HG02852 (cell line): ENCODE measurements around the gene LPCAT1.
"Not testable (repeated sequence)": the region's sequence is repeated elsewhere in the genome, so short reads cannot be mapped to it uniquely, and the experiment has no call there.

Experiments
- ATAC-seq: cut with Tn5 transposase; IDR thresholded peaks from one replicate; pipeline ENCODE4 v1.9.1; 2021; ENCODE audit warnings: mild to moderate bottlenecking, moderate library complexity; ENCODE audit not compliant: unreplicated experiment

Gene LPCAT1

GRCh38 chr5:1523793-1524480 is at the start of gene LPCAT1:
LPCAT1 (minus strand) TSS chr5:1523960; CDS start chr5:1523844, 116 bp downstream.
- ATAC-seq = peak; percentile 78

- not testable (repeated sequence) for ATAC-seq
These were observed 48.1 kb upstream of the LPCAT1 start for GRCh38 chr5:1571875-1572274.

GRCh38 chr5:1570975-1571374 is 47.2 kb upstream of the LPCAT1 start:
- no peak for ATAC-seq

GRCh38 chr5:1568201-1568979 is 44.6 kb upstream of the LPCAT1 start:
- no peak for ATAC-seq

GRCh38 chr5:1567527-1568200 is 43.9 kb upstream of the LPCAT1 start:
- not testable (repeated sequence) for ATAC-seq

- ATAC-seq = no peak
These were observed 42.3 kb upstream of the LPCAT1 start for GRCh38 chr5:1565737-1566734.

GRCh38 chr5:1564824-1565736 is 41.3 kb upstream of the LPCAT1 start:
- ATAC-seq = no peak

GRCh38 chr5:1564182-1564748 is 40.5 kb upstream of the LPCAT1 start:
- no peak for ATAC-seq

GRCh38 chr5:1563617-1564181 is 39.9 kb upstream of the LPCAT1 start:
- no peak for ATAC-seq

- ATAC-seq = no peak
These were observed 39.3 kb upstream of the LPCAT1 start for GRCh38 chr5:1563051-1563461.

- ATAC-seq = no peak
These were observed 38.8 kb upstream of the LPCAT1 start for GRCh38 chr5:1562599-1562998.

GRCh38 chr5:1561402-1561929 is 37.7 kb upstream of the LPCAT1 start:
- no peak for ATAC-seq

- not testable (repeated sequence) for ATAC-seq
These were observed 36.7 kb upstream of the LPCAT1 start for GRCh38 chr5:1560499-1560898.

GRCh38 chr5:1558944-1559343 is 35.2 kb upstream of the LPCAT1 start:
- ATAC-seq = no peak

GRCh38 chr5:1557114-1557873 is 33.5 kb upstream of the LPCAT1 start:
- ATAC-seq = no peak

GRCh38 chr5:1555808-1556731 is 32.3 kb upstream of the LPCAT1 start:
- ATAC-seq = no peak
